Measurements from ENCODE around the gene FLAD1.
A peak's percentile ranks its signal among the peaks of the same experiment; 100 is the strongest.

The FLAD1 gene

DNA sequence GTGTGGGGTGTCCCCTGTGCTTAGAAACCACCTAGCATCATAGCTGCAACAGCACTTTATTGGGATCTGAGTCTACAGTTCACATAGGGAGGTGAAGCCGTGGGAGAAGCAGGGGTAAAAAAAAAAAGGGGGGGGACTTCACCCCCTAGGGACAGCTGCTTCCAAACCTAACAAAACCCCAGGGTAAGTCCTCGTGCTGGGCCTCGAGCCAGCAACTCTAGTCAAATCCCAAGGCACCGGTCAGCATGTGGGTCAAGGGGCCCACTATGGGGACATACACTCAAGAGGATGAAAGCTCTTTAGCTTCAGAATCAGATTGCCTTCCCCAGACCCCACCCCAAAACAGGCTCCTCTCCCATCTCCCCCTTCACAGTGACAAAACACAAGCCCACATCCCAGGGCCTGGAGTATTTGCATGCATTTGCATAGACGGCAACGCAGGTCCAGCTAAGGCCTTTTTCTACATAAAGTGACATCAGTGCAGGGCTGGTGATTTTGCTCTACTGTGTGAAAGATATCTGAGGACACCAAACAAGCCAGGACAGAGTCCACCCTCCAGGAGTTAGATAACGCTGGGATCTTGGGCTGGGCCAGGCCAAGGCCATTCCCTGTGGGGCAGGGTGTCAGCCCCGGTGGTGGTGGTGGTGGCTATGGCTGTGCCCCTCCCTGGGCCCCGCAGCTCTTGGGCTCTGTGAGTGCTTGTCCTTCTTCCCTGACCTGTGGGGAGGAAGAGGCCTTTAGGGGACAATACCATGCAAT lies 38.6 kb upstream of the FLAD1 start:
- in situ Hi-C loops (cut with MboI; ENCODE audit: low sequenced_read_pairs), result no loop called here
- H3K4me3 ChIP-seq, result no peak overlapping the region
- DNase-seq (ENCODE audit: low spot score in 2 of 2), result no peak

GRCh38 chr1:154945160-154945961 lies 37.8 kb upstream of the FLAD1 start:
- no peak for DNase-seq (ENCODE audit: low spot score in 2 of 2)
- H3K27me3 ChIP-seq (ENCODE audit: low read depth), result no peaks in the 10 kb centered on the region
- in situ Hi-C loops (cut with MboI; ENCODE audit: low sequenced_read_pairs), result no loop called here
- no peaks in the 10 kb centered on the region for H3K36me3 ChIP-seq (replicated peaks)
- H3K4me3 ChIP-seq, result no peak overlapping the region
- no peaks in the 10 kb centered on the region for H3K9me3 ChIP-seq
- H3K4me1 ChIP-seq, result peaks cover 15% of the 10 kb centered on the region

More for the DNA sequence above, 38.6 kb upstream of the FLAD1 start:
- Histone ChIP-seq H3K4me1 (peaks cover 19% of the 10 kb centered on the region), H3K27me3 (ENCODE audit: low read depth) (no peaks in the 10 kb centered on the region), H3K9me3 (no peaks in the 10 kb centered on the region), H3K36me3 (replicated peaks) (no peaks in the 10 kb centered on the region)

GRCh38 chr1:154945962-154946850 lies 36.9 kb upstream of the FLAD1 start:
- Histone ChIP-seq H3K9me3 (no peaks in the 10 kb centered on the region), H3K27me3 (ENCODE audit: low read depth) (no peaks in the 10 kb centered on the region), H3K36me3 (replicated peaks) (no peaks in the 10 kb centered on the region), H3K4me3 (no peak overlapping the region), H3K4me1 (peaks cover 10% of the 10 kb centered on the region; the same call in 1 of the 2 replicates)
- in situ Hi-C loops (cut with MboI; ENCODE audit: low sequenced_read_pairs), result no loop called here
- no peak for DNase-seq (ENCODE audit: low spot score in 2 of 2)

DNA sequence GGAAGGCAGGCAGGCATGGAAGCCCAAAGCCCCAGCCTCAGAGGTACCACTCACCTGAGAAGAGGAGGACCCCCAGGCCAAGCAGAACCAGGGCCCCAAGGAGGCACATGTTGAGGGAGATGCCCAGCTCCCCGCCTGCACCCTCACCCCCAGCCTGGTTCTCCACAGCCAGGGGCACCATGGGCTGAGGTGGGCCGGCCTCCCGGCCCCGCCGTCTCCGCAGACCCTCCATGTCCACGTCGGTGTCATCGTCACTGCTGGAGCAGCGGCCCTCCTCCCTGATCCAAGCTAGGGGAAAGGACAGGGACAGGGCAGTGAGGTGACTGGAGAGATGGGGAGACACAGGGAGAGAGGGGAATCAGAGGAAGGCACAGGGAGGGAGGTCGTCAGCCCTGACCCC lies 35.1 kb upstream of the FLAD1 start:
- Histone ChIP-seq H3K4me1 (peaks cover 10% of the 10 kb centered on the region; the same call in 1 of the 2 replicates), H3K36me3 (replicated peaks) (no peaks in the 10 kb centered on the region), H3K27me3 (ENCODE audit: low read depth) (no peaks in the 10 kb centered on the region), H3K9me3 (no peaks in the 10 kb centered on the region), H3K4me3 (no peak overlapping the region)
- in situ Hi-C loops (cut with MboI; ENCODE audit: low sequenced_read_pairs), result no loop called here
- DNase-seq (ENCODE audit: low spot score in 2 of 2), result no peak

DNA sequence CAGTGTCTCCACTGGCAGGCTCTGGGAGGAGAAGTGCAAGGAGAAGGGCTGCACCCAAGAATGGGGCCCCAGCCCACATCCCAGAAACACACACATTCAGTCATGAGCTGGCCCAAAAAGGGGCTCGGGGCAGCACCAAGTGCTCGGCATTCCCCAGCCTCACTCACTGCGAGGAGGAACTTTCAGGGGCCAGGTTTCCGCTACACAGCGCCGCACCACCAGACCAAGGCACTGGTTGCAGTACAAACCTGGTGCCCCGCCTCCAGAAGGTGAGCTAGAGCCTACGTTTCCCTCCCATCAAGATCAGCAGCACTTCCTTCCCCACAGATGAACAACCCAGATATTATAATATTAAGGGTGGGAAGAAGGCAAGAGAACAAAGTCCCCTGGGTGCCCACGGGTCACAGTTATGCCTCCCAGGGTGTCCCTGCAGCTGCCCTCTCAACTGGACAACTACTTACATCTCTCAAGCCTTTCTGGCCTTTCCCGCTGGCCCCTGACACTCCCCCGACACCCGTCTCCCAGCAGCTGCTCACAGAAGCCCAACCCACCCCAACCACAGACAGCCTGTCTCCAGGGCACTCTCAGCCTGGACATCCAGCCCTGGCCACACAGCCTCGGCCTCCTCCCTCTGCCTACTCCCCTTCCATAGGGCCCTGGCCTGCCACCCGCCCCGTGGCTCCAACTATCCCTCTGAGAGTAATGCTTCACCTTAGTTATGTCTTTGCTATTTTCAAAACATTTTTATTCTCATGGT lies 31.1 kb upstream of the FLAD1 start:
- H3K4me3 ChIP-seq, result no peak overlapping the region
- no peaks in the 10 kb centered on the region for H3K9me3 ChIP-seq
- H3K27me3 ChIP-seq (ENCODE audit: low read depth), result no peaks in the 10 kb centered on the region
- DNase-seq (ENCODE audit: low spot score in 2 of 2), result no peak
- in situ Hi-C loops (cut with MboI; ENCODE audit: low sequenced_read_pairs), result no loop called here
- H3K4me1 ChIP-seq, result peaks cover 19% of the 10 kb centered on the region
- no peaks in the 10 kb centered on the region for H3K36me3 ChIP-seq (replicated peaks)

GRCh38 chr1:154952664-154953063 lies 30.5 kb upstream of the FLAD1 start:
- in situ Hi-C loops (cut with MboI; ENCODE audit: low sequenced_read_pairs), result no loop called here
- H3K36me3 ChIP-seq (replicated peaks), result no peaks in the 10 kb centered on the region
- DNase-seq (ENCODE audit: low spot score in 2 of 2), result no peak
- no peaks in the 10 kb centered on the region for H3K27me3 ChIP-seq (ENCODE audit: low read depth)
- H3K4me1 ChIP-seq, result peaks cover 19% of the 10 kb centered on the region
- no peaks in the 10 kb centered on the region for H3K9me3 ChIP-seq
- H3K4me3 ChIP-seq, result no peak overlapping the region

GRCh38 chr1:154953611-154954038 lies 29.5 kb upstream of the FLAD1 start:
- Histone ChIP-seq H3K36me3 (replicated peaks) (peaks cover 6% of the 10 kb centered on the region), H3K27me3 (ENCODE audit: low read depth) (no peaks in the 10 kb centered on the region), H3K9me3 (no peaks in the 10 kb centered on the region), H3K4me1 (peaks cover 19% of the 10 kb centered on the region), H3K4me3 (no peak overlapping the region)
- DNase-seq (ENCODE audit: low spot score in 2 of 2), result no peak
- in situ Hi-C loops (cut with MboI; ENCODE audit: low sequenced_read_pairs), result no loop called here

GRCh38 chr1:154954541-154954940 lies 28.6 kb upstream of the FLAD1 start:
- Histone ChIP-seq H3K27me3 (ENCODE audit: low read depth) (no peaks in the 10 kb centered on the region), H3K9me3 (no peaks in the 10 kb centered on the region), H3K36me3 (replicated peaks) (peaks cover 15% of the 10 kb centered on the region), H3K4me3 (no peak overlapping the region), H3K4me1 (peaks cover 19% of the 10 kb centered on the region)
- DNase-seq (ENCODE audit: low spot score in 2 of 2), result no peak
- in situ Hi-C loops (cut with MboI; ENCODE audit: low sequenced_read_pairs), result no loop called here

DNA sequence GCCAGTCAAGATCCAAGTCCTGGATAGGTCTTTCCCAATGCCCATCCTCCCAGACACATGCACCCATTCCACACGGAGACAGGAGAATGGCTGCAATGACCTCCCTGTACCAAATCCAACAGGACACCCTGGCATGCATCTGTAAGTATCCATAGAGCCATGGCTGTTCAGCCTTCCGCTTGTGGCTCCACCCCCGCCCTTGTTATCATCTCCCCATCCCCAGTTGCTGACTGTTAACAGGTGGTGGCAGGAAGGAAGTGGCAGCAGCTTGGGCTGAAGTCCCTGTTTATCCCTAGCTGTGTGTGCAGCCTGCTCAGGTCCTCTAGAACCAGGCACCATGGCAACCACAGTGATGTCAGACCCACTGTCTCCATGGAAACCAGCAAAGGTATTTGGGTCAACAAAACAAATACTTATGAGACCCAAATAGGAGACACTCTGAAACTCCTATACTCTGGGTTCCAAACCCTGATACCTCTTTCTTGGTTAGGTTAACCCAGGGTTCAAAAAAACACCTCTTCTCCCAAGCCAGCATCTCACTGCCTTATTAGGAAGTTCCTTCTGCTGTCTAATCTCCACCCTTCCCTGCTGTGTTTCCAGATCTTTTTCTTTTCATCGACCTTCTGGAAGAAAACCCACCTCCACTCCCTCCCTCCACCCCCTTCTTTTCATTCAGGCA lies 28.0 kb upstream of the FLAD1 start:
- DNase-seq (ENCODE audit: low spot score in 2 of 2), result peak; percentile 45 to 62
- in situ Hi-C loops (cut with MboI; ENCODE audit: low sequenced_read_pairs), result no loop called here
- no peaks in the 10 kb centered on the region for H3K27me3 ChIP-seq (ENCODE audit: low read depth)
- peaks cover 19% of the 10 kb centered on the region for H3K36me3 ChIP-seq (replicated peaks)
- H3K9me3 ChIP-seq, result no peaks in the 10 kb centered on the region
- peaks cover 19% of the 10 kb centered on the region for H3K4me1 ChIP-seq
- H3K4me3 ChIP-seq, result peak overlapping the region; percentile 36

DNA sequence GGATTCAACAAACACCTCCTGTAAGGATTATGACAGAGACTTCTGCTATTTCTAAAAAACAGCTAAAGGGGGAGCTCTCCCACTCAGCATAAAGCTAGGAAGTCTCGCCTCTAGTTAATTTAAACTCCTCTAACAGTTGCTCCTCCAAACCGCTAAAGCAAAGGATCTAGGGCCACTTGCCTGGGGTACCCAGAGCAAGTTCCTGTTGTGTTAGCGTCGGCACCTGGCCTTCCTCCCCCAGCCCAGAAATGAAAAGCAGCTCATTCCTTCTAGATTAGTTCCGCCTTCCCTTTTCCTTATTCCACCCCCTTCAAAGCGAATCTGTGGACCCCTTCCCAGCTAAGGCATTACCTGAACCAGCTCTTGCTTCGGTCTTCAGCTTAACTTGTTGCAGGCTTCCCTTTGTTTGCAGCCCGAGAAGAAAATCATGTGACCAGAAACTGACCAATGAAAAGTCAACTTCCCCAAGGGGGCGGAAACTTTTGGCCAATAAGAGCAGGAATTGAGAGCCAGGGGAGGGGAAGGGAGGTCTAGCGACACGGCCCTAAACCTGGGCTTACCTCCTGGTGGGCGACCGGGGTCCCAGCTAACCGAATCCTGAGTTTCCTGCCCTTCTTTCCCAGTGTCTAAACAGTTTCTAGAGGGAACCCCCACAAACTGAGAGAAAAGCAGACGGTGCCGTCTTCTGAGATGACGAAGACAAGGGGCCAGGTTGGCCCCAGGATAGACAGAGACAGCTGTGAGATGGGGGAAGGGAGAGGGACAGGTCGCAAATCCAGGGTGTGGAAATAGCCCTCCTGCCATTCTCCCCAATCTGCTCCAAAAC lies 27.2 kb upstream of the FLAD1 start, which contains the start of gene PBXIP1:
Gene PBXIP1, minus strand, starts transcription at position 382 of the 826 bp plus-strand sequence. CDS start 2,378 bp downstream, outside the sequence.
- in situ Hi-C loops (cut with MboI; ENCODE audit: low sequenced_read_pairs), result no loop called here
- H3K4me1 ChIP-seq, result peaks cover 25% of the 10 kb centered on the region
- DNase-seq (ENCODE audit: low spot score in 2 of 2), result peak; percentile 91

DNA sequence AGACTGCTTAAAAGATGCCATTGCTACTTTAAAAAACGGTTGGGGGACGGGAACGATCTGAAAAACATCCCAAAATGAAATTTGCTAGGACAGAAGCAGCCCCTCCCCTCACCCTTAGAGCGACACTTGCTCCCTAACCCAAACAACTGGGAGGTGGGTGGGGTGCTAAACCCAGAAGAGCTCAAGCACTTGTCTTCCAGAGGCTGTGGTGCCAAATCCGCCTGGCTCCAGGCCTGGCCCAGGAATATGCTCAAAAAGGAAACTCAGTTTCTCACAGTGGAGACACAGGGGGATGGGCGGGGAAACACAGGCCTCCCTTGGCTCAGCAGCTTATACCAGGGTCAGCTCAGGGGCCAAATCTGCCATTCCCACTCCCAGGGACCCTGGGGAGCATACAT lies 26.6 kb upstream of the FLAD1 start:
- peaks cover 19% of the 10 kb centered on the region for H3K36me3 ChIP-seq (replicated peaks)
- H3K4me1 ChIP-seq, result peaks cover 25% of the 10 kb centered on the region
- H3K27me3 ChIP-seq (ENCODE audit: low read depth), result no peaks in the 10 kb centered on the region
- in situ Hi-C loops (cut with MboI; ENCODE audit: low sequenced_read_pairs), result no loop called here
- no peaks in the 10 kb centered on the region for H3K9me3 ChIP-seq
- no peak for DNase-seq (ENCODE audit: low spot score in 2 of 2)
- peak overlapping the region; percentile 36 for H3K4me3 ChIP-seq

More for the DNA sequence above, 27.2 kb upstream of the FLAD1 start, which contains the start of gene PBXIP1:
- Histone ChIP-seq H3K27me3 (ENCODE audit: low read depth) (no peaks in the 10 kb centered on the region), H3K4me3 (peak within 1 kb of the TSS; percentile 36), H3K36me3 (replicated peaks) (peaks cover 19% of the 10 kb centered on the region), H3K9me3 (no peaks in the 10 kb centered on the region)

Measured in HAP-1 (cell line).